Hepatocyte (in vitro differentiated cells): Measurements from ENCODE around the gene APEH.

Source experiments
- EZH2phosphoT487 ChIP-seq: fragments of 200-600 bp; sonication (generic); IDR thresholded peaks from one replicate; pipeline ENCODE4 v1.6.1; 2018; ENCODE audit warnings: antibody characterized with exemption, mild to moderate bottlenecking, low read depth, moderate library complexity; ENCODE audit not compliant: unreplicated experiment, severe bottlenecking
- TF ChIP-seq, protein P1 (sequence below): fragments of 200-600 bp; sonication (generic); IDR thresholded peaks from 2 replicates; pipeline ENCODE4 v1.5.1; 2016; ENCODE audit warnings: antibody characterized with exemption, mild to moderate bottlenecking; ENCODE audit not compliant: poor library complexity

DNA sequence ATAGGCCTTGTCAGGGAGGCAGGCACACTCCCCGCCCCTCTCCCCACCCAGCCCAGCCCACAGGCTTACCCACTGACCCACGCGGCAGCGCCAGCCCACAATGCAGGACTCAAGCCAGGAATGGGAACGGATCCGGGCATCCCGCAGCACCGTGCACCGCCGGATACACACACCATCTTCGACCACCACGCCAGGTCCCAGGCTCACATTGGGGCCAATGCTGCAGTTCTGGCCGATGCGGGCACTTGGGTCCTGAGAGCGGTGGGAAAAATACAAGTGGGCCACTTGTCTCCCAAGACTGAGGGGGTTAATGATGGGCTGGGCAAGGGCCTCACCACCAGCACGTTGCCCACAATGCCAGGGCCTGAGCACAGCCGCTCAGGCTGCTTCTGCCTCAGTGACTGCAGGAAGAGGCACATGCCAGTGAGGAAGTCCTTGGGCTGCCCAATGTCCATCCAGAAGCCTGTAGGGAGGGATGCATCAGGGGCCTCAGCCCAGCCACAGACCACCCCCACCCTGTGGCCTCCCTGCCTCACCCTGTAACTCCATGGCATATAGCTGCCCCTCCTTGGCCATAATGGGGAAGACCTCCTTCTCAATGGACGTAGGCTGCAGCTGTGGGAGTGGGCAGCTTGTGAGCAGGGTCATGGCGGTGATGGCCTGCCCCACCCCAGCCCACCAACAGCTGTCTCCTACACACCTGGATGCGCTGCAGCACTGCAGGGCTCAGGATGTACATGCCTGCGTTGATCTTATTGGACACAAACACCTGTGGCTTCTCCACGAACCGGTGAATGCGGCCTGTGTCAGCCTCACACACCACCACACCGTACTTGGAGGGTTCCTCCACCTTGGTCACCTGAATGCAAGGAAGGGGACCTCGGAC lies 48.0 kb downstream of the APEH start:
- TF ChIP-seq, protein P1, sequence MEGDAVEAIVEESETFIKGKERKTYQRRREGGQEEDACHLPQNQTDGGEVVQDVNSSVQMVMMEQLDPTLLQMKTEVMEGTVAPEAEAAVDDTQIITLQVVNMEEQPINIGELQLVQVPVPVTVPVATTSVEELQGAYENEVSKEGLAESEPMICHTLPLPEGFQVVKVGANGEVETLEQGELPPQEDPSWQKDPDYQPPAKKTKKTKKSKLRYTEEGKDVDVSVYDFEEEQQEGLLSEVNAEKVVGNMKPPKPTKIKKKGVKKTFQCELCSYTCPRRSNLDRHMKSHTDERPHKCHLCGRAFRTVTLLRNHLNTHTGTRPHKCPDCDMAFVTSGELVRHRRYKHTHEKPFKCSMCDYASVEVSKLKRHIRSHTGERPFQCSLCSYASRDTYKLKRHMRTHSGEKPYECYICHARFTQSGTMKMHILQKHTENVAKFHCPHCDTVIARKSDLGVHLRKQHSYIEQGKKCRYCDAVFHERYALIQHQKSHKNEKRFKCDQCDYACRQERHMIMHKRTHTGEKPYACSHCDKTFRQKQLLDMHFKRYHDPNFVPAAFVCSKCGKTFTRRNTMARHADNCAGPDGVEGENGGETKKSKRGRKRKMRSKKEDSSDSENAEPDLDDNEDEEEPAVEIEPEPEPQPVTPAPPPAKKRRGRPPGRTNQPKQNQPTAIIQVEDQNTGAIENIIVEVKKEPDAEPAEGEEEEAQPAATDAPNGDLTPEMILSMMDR, result no peak
- TF ChIP-seq EZH2phosphoT487, result no peak
